ENCODE measurements around the gene CFAP46.
"Not testable (repeated sequence)": the region's sequence is repeated elsewhere in the genome, so short reads cannot be mapped to it uniquely, and the experiment has no call there.

CFAP46 gene

GRCh38 chr10:132806110-132806509, 136.3 kb downstream of the CFAP46 start:
- no peak for DNase-seq (ENCODE audit: low read depth)

GRCh38 chr10:132805599-132805998, 136.8 kb downstream of the CFAP46 start:
- DNase-seq (ENCODE audit: low read depth), result no peak

DNA sequence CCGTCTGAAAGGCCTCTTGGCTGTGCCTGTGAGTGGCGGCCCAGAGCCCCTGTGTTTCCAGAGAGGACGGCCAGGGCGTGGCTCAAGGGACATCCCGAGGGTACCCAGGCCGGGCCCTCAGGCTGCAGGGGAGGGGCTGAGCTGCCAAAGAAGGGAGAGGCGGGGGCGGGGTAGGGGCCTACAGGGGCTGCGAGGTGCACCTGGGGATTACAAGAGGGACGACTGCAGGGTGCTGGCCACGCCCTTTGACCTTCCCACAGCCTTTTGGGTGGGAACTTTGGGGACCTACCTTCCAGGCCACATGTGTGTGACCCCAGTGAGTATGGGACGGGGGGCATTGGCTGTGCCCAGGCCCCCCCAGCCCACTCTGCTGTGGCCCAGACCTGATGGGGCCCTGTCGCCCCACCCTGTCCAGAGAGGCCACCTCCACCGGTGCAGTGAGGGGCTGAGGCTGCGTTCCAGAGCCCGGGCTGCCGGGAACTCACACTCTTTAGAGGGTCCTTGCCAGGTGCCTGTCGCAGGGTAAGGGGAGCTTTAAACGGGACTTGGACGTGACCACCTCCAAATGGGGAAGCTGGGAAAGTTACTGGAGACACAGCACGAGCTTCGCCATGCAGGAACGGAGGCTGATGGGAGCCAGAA, 137.5 kb downstream of the CFAP46 start:
- DNase-seq (ENCODE audit: low read depth), result no peak

DNA sequence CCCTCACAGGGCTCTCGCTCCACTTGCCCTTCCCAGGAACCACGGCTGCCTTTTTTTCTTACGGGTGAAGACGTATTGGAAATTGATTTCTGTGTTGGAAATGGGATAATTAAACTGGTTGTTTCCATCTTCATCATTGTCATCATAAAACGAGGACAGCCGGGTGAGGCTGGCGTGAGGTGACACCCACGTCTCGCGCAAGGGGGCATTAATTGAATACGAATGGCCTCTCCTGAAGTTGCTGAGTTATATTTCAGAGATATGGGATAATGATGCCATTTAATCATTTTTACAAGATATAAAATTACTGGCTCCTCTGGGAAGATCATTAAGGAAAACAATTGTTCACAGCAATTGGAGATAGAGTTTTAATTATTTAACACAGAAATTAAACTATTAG, 138.1 kb downstream of the CFAP46 start:
- no peak for DNase-seq (ENCODE audit: low read depth)

- no peak for DNase-seq (ENCODE audit: low read depth)
These were observed 138.8 kb downstream of the CFAP46 start for GRCh38 chr10:132803416-132804210.

GRCh38 chr10:132802694-132803320, 139.6 kb downstream of the CFAP46 start:
- DNase-seq (ENCODE audit: low read depth), result no peak

GRCh38 chr10:132802048-132802447, 140.3 kb downstream of the CFAP46 start:
- no peak for DNase-seq (ENCODE audit: low read depth)

DNA sequence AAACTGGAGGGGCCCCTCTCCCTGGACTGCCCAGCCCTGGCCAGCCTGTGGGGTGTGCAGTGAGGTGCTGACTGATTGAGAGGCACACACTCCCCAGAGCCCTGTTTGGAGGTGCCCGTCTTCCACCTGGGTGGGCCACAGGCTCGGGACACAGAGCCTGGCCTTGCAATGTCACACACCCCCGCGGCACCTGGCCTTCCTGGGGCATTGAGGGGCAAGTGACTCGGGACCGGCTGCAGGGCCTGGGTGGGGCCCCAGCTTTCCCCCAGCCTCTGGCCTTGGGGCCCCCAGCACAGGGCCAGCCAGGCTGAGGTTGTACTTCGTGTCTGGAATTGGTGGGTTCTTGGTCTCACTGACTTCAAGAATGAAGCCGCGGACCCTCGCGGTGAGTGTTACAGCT, 142.5 kb downstream of the CFAP46 start:
- no peak for DNase-seq (ENCODE audit: low read depth)

GRCh38 chr10:132798876-132799275, 143.5 kb downstream of the CFAP46 start:
- no peak for DNase-seq (ENCODE audit: low read depth)

- no peak for DNase-seq (ENCODE audit: low read depth)
These were observed 144.0 kb downstream of the CFAP46 start for GRCh38 chr10:132798403-132798802.

- not testable (repeated sequence) for DNase-seq (ENCODE audit: low read depth)
These were observed 144.4 kb downstream of the CFAP46 start for GRCh38 chr10:132797986-132798385.

DNA sequence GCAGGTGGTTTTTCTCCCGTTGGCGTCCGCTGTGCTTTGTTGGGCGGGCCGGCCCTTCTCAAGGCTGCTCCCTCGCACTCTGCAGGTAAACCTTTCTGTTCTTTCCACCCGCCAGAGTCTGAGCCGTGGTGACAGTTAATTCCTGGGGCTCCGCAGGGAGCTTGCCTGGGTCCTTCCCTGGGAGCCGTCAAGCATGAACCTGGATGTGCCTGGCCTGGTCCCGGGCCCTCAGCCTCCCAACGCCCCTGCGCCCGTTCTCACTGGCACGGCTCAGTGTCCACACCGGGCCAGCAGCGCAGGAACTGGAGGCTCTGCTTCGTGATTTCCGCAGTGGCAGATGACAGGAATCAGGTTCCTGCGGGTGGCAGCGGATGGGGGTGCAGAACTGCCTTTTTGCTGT, 145.5 kb downstream of the CFAP46 start:
- DNase-seq (ENCODE audit: low read depth), result no peak

DNA sequence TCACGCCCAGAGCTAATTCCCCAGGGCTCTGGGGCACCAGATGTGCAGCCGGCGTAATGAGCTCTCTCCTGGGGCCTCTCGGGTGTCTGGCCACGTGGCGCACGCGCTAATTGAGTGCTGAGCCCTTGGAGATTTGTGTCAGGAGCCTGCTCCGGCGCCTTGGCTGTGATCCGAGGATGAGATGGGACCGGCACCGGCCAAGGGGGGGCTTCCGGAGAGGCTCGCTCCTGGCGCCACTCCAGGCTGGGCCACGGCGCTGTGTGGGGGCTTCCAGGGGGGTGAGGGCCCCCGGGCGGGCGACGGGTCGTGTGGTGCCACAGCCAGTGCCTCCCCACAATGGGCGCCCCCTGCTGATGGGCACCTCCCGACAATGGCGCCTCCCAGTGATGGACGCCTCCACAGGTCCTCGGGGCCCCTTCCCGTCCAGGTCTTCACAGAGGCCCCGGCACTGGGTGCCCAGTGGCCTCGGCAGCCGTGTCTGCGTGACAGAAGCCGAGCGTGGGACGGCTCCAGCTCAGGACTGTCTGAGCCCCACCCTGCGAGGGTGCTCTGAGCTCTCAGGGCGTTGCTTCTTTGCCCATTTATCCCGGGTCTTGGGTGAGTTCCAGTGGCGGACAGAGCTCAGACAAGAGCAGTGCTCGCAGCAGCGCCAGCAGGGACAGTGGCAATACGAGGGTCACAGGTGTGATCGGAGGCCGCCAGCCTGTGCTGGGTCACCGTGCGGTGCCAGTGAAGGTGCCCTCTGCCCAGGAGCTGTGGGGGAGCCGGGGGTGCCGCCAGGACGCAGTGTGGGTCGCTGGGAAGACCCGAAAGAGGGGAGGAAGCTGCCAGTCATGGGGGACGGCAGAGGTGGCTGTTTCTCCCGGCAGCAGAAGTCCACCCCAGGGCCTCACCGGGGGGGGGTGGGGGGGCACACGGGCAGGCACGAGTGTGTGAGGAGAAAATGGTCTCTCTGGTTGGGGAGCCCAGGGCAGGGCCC, 148.2 kb downstream of the CFAP46 start:
- no peak for DNase-seq (ENCODE audit: low read depth)

DNA sequence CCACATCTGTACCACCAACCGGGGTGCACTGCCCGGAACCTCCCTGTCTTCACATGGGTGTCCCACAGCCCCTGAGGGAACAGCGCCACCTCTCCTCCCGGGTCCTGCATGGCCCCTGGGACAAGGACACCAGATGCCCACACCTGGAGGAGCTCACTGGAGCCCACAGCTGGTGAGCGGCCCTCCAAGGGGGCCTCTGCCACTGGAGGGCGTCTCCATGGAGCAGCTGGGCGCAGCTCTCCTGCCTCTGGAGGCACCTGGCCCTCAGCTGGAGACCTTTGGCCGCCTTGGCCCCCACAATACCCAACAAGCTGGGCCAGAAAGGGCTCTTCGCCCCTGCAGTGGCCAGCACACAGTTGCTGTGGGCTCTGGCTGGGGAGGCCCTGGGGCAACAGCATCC, 149.2 kb downstream of the CFAP46 start:
- no peak for DNase-seq (ENCODE audit: low read depth)

GRCh38 chr10:132792796-132793195, 149.6 kb downstream of the CFAP46 start:
- DNase-seq (ENCODE audit: low read depth), result no peak

DNA sequence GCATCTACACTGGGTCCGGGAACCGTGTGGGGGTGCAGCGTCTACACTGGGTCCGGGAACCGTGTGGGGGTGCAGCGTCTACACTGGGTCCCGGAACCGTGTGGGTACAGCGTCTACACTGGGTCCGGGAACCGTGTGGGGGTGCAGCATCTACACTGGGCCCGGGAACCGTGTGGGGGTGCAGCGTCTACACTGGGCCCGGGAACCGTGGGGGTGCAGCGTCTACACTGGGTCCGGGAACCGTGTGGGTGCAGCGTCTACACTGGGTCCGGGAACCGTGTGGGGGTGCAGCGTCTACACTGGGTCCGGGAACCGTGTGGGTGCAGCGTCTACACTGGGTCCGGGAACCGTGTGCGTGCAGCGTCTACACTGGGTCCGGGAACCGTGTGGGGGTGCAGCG, 150.3 kb downstream of the CFAP46 start:
- DNase-seq (ENCODE audit: low read depth), result not testable (repeated sequence)

DNA sequence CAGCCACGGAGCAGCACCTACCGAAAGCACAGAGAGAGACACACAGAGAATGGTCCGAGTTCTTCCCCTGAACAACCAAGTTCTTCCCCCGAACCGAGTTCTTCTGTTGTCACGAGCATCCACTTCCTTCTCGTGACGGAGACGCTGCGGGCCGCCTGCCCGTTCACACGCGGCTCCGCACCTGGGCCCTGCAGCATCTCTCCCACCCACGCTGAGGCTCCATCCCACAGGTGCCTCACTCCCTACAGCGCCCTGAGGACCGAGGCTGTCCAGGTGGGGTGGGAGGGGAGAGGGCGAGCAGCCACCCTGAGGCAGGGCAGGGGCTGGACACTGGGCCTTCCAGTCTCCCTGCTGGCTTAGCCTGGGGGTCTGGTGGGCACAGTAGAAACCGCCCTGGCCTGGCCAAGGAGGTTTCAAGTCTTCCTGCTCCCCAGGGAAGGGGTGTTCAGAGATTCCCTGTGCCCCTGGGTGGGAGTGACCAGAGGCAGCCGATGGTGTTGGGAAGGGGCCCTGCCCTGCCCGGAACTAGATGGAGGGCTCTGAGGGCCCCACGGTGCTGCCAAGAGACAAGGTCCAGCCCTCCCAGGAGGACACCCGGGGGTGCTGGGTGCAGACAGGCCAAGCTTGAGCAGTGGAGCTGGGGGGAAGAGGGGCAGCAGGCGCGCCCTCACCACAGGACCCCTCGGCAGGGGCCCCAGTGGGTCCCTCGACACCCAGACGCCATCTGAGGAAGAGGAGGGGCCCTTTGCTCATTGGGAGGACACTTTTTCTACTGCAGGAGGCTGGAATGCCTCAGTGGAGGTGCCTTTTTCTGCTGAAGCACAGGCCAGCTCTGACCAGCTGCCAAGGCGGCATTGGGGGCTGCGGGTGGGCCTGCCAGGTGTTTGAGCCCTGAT, 151.2 kb downstream of the CFAP46 start:
- DNase-seq (ENCODE audit: low read depth), result no peak

GRCh38 chr10:132790470-132790869, 151.9 kb downstream of the CFAP46 start:
- DNase-seq (ENCODE audit: low read depth), result no peak

GRCh38 chr10:132789659-132790148, 152.7 kb downstream of the CFAP46 start:
- no peak for DNase-seq (ENCODE audit: low read depth)

DNA sequence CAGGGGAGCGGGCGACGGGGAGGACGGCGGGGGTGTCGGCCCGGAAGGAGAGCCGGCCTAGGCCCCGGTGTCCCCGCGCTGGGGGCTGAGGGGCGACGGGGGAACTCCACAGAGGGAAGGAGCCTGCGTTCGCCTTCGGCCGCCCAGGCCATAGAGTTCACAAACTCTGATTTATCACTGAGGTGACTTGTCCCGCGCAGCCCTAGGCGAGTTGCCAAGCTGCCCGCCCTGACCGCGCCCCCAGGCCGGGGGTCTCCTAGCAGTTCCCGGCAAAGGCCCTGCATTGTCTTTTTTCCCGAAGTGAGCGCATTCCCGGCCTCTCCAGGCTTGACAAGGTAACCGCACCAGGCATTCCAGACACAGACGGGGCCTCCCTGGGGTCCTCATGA, 153.5 kb downstream of the CFAP46 start:
- no peak for DNase-seq (ENCODE audit: low read depth)

All from CMK (cell line).